ENCODE results near the gene SLC2A11.

SLC2A11 gene

GRCh38 chr22:23818541-23818940, 39.1 kb upstream of the SLC2A11 start:
- ChIA-PET POLR2A (no interaction called here), CTCF (no interaction called here)
- no peak for DNase-seq (ENCODE audit: extremely low spot score)
- TF ChIP-seq CTCF (IDR thresholded peaks at IDR 0.05; ENCODE audit: control extremely low read depth, extremely low read depth, low read depth, missing control alignments) = no peak

GRCh38 chr22:23820748-23821211, 36.9 kb upstream of the SLC2A11 start:
- CTCF ChIA-PET = interaction anchor here (0.7 to 1.1 kb wide), 3 partner anchors 9 to 29 kb away, joined by 3 read pairs; no protein-coding TSS in a partner anchor
- TF ChIP-seq CTCF (IDR thresholded peaks at IDR 0.05; ENCODE audit: control extremely low read depth, extremely low read depth, low read depth, missing control alignments) = no peak
- no peak for DNase-seq (ENCODE audit: extremely low spot score)
- POLR2A ChIA-PET = interaction anchor here (0.6 kb wide), 1 partner anchor 36 kb away, joined by 3 read pairs; no protein-coding TSS in a partner anchor

GRCh38 chr22:23822101-23822671, 35.5 kb upstream of the SLC2A11 start:
- TF ChIP-seq CTCF (IDR thresholded peaks at IDR 0.05; ENCODE audit: control extremely low read depth, extremely low read depth, low read depth, missing control alignments) = no peak
- ChIA-PET POLR2A (no interaction called here), CTCF (no interaction called here)
- DNase-seq (ENCODE audit: extremely low spot score) = no peak

- DNase-seq (ENCODE audit: extremely low spot score) = no peak
- POLR2A ChIA-PET = no interaction called here
- CTCF ChIA-PET = interaction anchor here (1.2 to 1.7 kb wide), 2 partner anchors 14 to 23 kb away, joined by 3 to 5 read pairs; no protein-coding TSS in a partner anchor
- TF ChIP-seq CTCF (IDR thresholded peaks at IDR 0.05; ENCODE audit: control extremely low read depth, extremely low read depth, low read depth, missing control alignments) = no peak
Observed at GRCh38 chr22:23823331-23823791, 34.3 kb upstream of the SLC2A11 start.

- CTCF ChIA-PET = interaction anchor here (1.0 to 2.3 kb wide), 8 partner anchors 10 to 57 kb away, joined by 3 to 12 read pairs (median 4); partner anchors contain the start of genes CHCHD10 and SLC2A11
- no peak for DNase-seq (ENCODE audit: extremely low spot score)
- POLR2A ChIA-PET = no interaction called here
- no peak for TF ChIP-seq CTCF (IDR thresholded peaks at IDR 0.05; ENCODE audit: control extremely low read depth, extremely low read depth, low read depth, missing control alignments)
Observed at GRCh38 chr22:23824476-23825245, 33.0 kb upstream of the SLC2A11 start.

GRCh38 chr22:23825246-23825905, 32.3 kb upstream of the SLC2A11 start:
- no peak for DNase-seq (ENCODE audit: extremely low spot score)
- ChIA-PET CTCF (interaction anchor here (1.0 to 2.3 kb wide), 8 partner anchors 10 to 58 kb away, joined by 3 to 12 read pairs (median 4); partner anchors contain the start of genes CHCHD10 and SLC2A11), POLR2A (no interaction called here)
- no peak for TF ChIP-seq CTCF (IDR thresholded peaks at IDR 0.05; ENCODE audit: control extremely low read depth, extremely low read depth, low read depth, missing control alignments)

Data from GM10248 (cell line).